HG03520 (cell line): Measurements from ENCODE around the gene NCS1.
"Not testable (repeated sequence)": the region's sequence is repeated elsewhere in the genome, so short reads cannot be mapped to it uniquely, and the experiment has no call there.

Source experiments
- ATAC-seq: cut with Tn5 transposase; IDR thresholded peaks from one replicate; pipeline ENCODE4 v1.9.1; 2021; ENCODE audit warnings: mild to moderate bottlenecking, moderate library complexity; ENCODE audit not compliant: unreplicated experiment

The NCS1 gene

GRCh38 chr9:130235558-130236435, 63.6 kb downstream of the NCS1 start:
- no peak for ATAC-seq

- no peak for ATAC-seq
Observed at GRCh38 chr9:130236436-130236985, 64.3 kb downstream of the NCS1 start.

- no peak for ATAC-seq
Observed at GRCh38 chr9:130237076-130237475, 64.9 kb downstream of the NCS1 start.

GRCh38 chr9:130237763-130238524, 65.7 kb downstream of the NCS1 start:
- no peak for ATAC-seq

GRCh38 chr9:130239363-130239695, 67.1 kb downstream of the NCS1 start:
- no peak for ATAC-seq

- ATAC-seq, result peak; percentile 42
Observed at GRCh38 chr9:130239741-130240241, 67.6 kb downstream of the NCS1 start.

- ATAC-seq, result no peak
Observed at GRCh38 chr9:130240410-130241197, 68.4 kb downstream of the NCS1 start.

- no peak for ATAC-seq
Observed at GRCh38 chr9:130241198-130241535, 69.0 kb downstream of the NCS1 start.

- no peak for ATAC-seq
Observed at GRCh38 chr9:130242270-130243014, 70.2 kb downstream of the NCS1 start.

GRCh38 chr9:130243015-130243881, 71.0 kb downstream of the NCS1 start:
- no peak for ATAC-seq

GRCh38 chr9:130243882-130244170, 71.6 kb downstream of the NCS1 start:
- ATAC-seq, result no peak

- no peak for ATAC-seq
Observed at GRCh38 chr9:130244548-130245165, 72.5 kb downstream of the NCS1 start.

- no peak for ATAC-seq
Observed at GRCh38 chr9:130245474-130245873, 73.3 kb downstream of the NCS1 start.

GRCh38 chr9:130246126-130246525, 73.9 kb downstream of the NCS1 start:
- ATAC-seq, result no peak

GRCh38 chr9:130254747-130255630, 82.8 kb downstream of the NCS1 start:
- no peak for ATAC-seq

GRCh38 chr9:130255631-130256134, 83.5 kb downstream of the NCS1 start:
- ATAC-seq, result no peak

- ATAC-seq, result no peak
Observed at GRCh38 chr9:130256644-130257043, 84.4 kb downstream of the NCS1 start.

GRCh38 chr9:130258137-130258536, 85.9 kb downstream of the NCS1 start:
- ATAC-seq, result not testable (repeated sequence)
